NCI-H2171 treated with DMSO at 0.1 percent for 48 hours (cell line): ENCODE measurements around the gene CHAT.
"Not testable (repeated sequence)": the region's sequence is repeated elsewhere in the genome, so short reads cannot be mapped to it uniquely, and the experiment has no call there.

Source experiments
- DNase-seq: peaks from one replicate; lab custom pipeline; 2025; lab: John Stamatoyannopoulos, UW

The CHAT gene

DNA sequence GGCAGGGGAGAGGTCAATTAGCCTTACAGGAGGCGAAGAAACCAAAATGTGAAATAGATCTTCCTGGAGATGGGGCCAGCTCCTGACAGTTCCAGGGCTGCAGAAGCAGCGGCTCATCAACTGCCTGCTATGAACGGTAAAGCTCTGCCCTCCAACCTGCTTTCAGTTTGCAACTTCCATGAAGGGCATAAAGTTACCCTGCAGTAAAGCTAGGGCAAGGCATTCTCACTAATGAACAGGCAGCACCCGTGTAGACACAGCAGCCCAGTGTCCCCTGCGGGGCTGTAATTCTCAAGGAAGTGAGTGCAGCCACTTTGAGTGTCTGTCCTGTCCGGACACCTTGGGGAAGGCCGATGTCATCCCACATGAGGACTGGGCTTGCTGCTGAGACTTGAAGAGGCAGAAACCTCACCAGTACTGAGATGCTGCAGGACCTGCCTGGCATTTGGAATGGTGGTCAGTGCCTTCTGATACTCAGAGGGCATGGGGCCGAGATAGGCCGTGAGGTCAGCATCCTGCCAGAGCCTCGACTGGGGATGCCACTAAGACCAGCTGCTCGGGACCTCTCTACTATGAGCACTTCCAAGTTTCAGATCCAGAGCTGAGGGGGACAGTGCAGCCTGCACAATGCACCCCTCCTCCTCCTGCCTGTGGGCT is 39.6 kb downstream of the CHAT start:
- DNase-seq, result no peak

- DNase-seq, result no peak
Measured at GRCh38 chr10:49654036-49654693, 40.3 kb downstream of the CHAT start.

GRCh38 chr10:49655099-49655498 is 41.3 kb downstream of the CHAT start:
- DNase-seq, result no peak

- DNase-seq, result no peak
Measured at GRCh38 chr10:49656845-49657493, 43.1 kb downstream of the CHAT start.

DNA sequence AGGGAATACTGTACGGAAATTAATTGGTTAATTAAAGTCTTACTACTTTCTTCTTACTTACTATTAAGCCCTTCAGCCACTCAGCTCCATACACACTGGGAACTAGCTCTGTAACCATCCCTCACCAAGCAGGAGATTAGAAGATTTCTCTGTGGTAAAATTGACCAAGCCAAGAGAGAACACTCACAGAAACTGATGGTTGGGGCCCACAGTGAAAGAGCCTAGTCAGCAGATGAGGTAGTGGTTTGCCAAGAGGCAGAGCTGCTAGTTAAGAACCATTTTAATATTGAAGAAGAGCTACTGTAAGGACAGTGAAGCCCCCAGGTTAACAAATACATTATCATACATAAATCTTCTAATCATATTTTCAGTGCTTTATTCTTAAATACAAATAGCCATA is 43.8 kb downstream of the CHAT start:
- DNase-seq, result no peak

- DNase-seq, result no peak
Measured at GRCh38 chr10:49661140-49661856, 47.5 kb downstream of the CHAT start.

- no peak for DNase-seq
Measured at GRCh38 chr10:49662169-49662830, 48.5 kb downstream of the CHAT start.

GRCh38 chr10:49663596-49663995 is 49.8 kb downstream of the CHAT start:
- DNase-seq, result no peak

DNA sequence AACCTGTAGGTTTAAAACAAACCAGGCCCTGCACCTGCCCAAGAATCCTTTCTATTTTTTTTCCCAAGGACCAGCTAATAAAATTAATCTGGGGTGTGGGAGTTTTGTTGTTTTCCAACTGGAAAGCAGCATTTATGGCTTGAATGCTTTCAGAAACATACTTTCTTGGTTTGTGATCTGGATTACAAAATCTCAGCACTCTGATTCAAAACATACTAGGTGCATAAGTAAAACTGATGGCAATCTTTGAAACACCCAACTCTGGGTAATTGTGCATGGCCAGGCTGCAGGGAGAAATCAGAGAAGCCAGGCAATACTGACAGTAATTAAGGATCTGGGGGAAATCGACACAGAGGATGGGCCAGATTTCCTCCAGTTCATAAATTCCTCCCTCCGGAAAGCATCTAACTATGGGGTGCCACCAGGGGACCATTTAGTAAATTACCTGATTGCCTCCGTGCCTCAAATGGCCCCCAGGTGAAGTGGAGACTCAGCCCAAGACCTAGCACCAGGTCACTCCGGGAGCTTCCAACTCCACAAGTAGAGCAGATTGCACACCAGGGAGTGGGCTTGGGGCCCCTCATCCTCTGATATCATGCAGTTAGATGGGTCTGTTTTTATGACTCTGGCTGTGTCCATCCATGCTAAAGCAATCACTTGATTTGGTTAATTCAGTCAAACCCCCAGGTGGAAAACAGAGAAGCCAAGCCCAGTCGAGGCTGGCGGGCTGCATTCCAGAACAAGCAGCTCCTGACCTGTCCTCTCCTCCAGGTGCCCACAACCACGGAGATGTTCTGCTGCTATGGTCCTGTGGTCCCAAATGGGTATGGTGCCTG is 50.4 kb downstream of the CHAT start:
- DNase-seq, result no peak

- no peak for DNase-seq
Measured at GRCh38 chr10:49664842-49665355, 51.1 kb downstream of the CHAT start.

DNA sequence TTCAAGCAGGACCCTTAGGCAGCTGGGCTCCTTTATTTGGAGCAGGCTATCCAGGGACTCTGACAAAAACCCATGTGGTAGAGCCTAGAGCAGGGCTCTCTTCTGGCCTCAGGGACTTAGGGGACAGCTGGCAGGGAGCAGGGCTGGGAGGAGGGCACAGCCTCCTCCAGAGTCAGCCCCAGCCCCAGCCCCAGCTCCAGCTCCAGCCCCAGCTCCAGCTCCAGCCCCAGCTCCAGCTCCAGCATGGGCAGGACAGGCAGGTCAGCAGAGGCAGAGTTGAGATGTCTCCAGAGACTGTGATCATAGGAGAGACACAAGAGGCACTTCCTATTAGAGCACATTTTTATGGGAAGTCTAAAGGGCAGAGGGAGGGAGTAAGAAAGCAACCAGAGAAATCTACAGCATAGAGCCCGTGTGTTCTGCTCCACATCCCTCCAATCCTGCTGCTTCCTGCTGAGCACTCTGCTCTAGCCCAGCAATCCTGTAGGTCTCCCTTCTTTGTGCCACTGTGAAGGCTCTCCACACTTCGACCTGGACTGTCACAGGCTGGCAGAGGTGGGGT is 52.3 kb downstream of the CHAT start:
- no peak for DNase-seq

GRCh38 chr10:49666685-49667084 is 52.8 kb downstream of the CHAT start:
- no peak for DNase-seq

DNA sequence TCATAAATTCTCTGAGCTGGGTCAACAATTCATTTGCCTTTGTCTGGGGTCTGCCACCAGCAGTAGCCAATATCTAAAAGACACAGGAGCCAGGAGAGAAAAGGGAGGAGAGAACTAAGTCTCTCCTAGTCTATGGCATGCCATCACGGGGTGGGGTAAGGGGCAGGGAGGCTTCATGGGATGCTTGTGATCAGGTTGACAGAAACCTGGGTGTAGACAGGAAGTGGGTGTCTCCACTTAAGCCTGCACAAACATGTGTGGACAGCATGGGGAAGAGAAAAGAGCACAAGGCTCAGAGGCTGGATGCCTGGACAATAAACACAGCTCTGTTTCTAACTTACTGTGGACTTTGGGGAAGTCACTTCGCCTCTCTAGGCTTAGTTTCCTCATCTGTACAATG is 54.2 kb downstream of the CHAT start:
- no peak for DNase-seq

GRCh38 chr10:49668684-49669083 is 54.8 kb downstream of the CHAT start:
- peak; percentile 33 for DNase-seq

- peak; percentile 5 for DNase-seq
Measured at GRCh38 chr10:49678827-49679479, 65.1 kb downstream of the CHAT start.

DNA sequence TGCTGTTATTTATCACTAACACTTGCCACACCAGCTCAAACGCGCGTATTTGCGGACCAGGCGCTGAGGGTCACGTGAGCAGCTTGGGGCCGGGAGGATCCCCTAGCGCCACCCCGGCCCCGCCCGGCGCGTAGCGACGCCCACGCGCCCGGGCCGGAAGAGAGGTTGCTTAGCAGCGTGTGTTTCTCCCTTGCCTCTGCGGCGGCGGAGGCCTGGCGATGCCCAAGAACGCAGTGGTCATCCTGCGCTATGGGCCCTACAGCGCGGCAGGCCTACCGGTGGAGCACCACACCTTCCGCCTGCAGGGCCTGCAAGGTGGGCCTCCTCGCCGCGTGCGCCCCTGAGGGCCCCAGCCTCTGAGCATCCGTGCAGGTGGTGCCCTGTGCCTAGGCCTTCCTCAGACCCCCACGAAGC is 65.7 kb downstream of the CHAT start, which contains the start of gene C10orf53:
TSS of gene C10orf53 (plus strand) at position 172 of the 414 bp plus-strand sequence. CDS start at position 219, 47 bp downstream.
- DNase-seq, result peak; percentile 61

DNA sequence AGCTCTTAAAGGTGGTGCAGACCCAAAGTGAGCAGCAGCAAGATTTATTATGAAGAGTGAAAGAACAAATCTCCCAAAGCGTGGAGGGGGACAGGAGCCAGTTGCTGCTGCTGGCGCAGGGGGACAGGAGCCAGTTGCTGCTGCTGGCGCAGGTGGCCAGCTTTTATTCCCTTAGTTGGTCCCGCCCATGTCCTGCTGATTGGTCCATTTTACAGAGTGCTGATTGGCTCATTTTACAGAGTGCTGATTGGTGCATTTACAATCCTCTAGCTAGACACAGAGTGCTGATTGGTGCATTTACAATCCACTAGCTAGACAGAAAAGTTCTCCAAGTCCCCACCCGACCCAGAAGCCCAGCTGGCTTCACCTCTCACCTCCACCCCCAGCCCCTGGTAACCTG is 68.6 kb downstream of the CHAT start:
- not testable (repeated sequence) for DNase-seq

DNA sequence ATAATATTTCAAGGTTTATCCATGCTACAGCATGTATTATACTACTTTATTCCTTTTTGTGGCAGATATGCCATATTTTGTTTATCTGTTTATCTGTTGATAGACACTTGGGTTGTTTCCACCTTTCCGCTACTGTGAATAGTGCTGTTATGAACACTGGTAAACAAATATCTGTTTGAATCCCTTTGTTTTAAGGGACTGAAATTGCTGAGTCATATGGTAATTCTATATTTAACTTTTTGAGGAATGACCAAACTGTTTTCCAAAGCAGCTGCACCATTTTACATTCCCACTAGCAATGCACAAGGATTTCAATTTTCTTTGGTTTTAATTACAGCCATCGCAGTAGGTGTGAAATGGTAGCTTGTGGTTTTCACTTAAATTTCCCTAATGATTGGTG is 69.0 kb downstream of the CHAT start:
- DNase-seq, result no peak

DNA sequence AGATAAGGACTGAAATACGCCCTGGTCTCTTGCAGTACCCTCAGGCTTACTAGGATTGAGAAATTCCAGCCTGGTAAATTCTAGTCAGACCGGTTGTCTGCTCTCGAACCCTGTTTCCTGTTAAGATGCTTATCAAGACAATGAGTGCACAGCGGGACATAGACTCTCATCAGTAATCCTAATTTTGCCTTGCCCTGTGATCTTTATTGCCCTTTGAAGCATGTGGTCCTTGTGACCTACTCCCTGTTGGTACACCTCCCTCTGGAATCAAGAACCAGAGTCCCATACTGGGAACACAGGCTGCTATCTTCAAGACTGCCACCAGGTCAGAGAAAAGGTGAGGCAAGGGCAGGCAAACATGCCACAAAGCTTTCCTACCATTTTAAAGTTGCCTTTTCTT is 72.8 kb downstream of the CHAT start:
- DNase-seq, result no peak

DNA sequence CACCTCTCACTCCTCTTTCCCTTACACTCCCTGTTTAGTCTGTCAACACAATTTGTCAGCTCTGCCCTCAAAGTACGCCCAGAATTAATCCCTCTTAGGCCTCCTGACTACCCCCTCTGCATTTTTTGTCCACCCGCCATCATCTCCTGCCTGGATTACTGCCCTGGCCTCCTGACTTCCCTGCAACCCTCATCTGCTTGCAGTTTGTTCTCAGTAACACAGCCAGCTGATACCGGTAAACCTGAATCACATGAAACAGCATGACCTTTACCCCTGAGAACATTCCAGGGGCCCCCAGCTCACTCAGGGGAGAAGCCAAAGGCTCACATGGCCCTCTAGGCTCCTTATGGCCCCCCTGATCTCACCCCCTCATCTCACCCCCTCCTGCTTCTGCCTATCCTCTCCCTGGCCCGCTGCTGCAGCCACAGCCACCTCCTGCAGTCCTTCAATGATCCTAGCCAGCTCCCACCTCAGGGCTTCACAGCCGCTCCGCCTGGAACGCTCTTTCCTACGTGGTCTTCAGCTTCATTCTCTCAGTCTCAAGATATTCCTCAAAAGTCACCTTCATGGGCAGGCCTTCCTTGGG is 74.5 kb downstream of the CHAT start:
- no peak for DNase-seq
